Adrenal gland (tissue), 12 donors: ENCODE measurements around the gene RASGRF2. TPM values are rescaled to one million over a fixed set of nuclear protein-coding genes. Genes with fewer than 3 reads are reported as not detected.

Experiments used
- DNase-seq, 7 donors: peaks; one replicate each; pipeline ENCODE4 v3.0.0-alpha.2; 2019 to 2020
- H3K27ac ChIP-seq, 5 donors: fragments of 200-600 bp; sonication (generic) in 4 of 5; 1 replicate in 3 of 5; 2 replicates in 2 of 5; pipeline versions ENCODE4 v1.5.1 to v1.8.0; 2016 to 2020; ENCODE audit warnings: mild to moderate bottlenecking in 1 of 5
- H3K27me3 ChIP-seq: fragments of 200-600 bp; 2 replicates; pipeline ENCODE4 v1.8.0; 2021
- H3K36me3 ChIP-seq, 2 donors: fragments of 200-600 bp; replicated peaks in 1 of 2; 1 replicate in 1 of 2; 2 replicates in 1 of 2; pipeline versions ENCODE4 v1.5.1 to v1.8.0; 2018 to 2022
- H3K4me1 ChIP-seq, 2 donors: fragments of 200-600 bp; replicated peaks in 1 of 2; 1 replicate in 1 of 2; 2 replicates in 1 of 2; pipeline versions ENCODE4 v1.5.1 to v1.8.0; 2018 to 2021
- H3K4me3 ChIP-seq, 4 donors: fragments of 200-600 bp; sonication (generic) in 3 of 4; one replicate each; pipeline ENCODE4 v1.5.1; 2016 to 2018
- H3K9me3 ChIP-seq, 3 donors: fragments of 200-600 bp; sonication (generic) in 1 of 3; replicated peaks in 1 of 3; 1 replicate in 2 of 3; 2 replicates in 1 of 3; pipeline versions ENCODE4 v1.5.1 to v1.8.0; 2016 to 2021
- POLR2A ChIP-seq, 2 donors: fragments of 450-650 bp; IDR thresholded peaks; one replicate each; pipeline ENCODE4 v1.6.1; 2017; ENCODE audit warnings: antibody characterized with exemption in 2 of 2, mild to moderate bottlenecking in 2 of 2, moderate library complexity in 1 of 2
- WGBS, 4 donors: extraction: QIAGEN DNeasy Blood & Tissue Kit in 2 of 4; methylation state at CpG; one replicate each; pipeline versions ENCODE4 v1.1.5 to v1.1.7; 2013 to 2017; 5-methylcytosine and 5-hydroxymethylcytosine counted together
- intact Hi-C, 2 donors: fragments of 100-400 bp; cut with DNase I; formaldehyde crosslinking; loops; one replicate each; pipeline versions ENCODE4 v1.14.1 to v1.15.0; 2022 to 2023
- polyA plus RNA-seq, 3 donors: library from polyadenylated mRNA; stranded (reverse); fragments of 200-250 nt in 2 of 3; fragments of 350-450 nt in 1 of 3; fragmentation: Illumina TruSeq in 1 of 3; extraction: RNeasy Lipid Tissue Mini Kit (QIAGEN cat#74804) in 1 of 3; gene quantifications; one replicate each; pipeline ENCODE4 v1.2.3, GENCODE V29; 2013 to 2014
- total RNA-seq, 9 donors: library from RNA; depleted of rRNA in 4 of 9; stranded (reverse); fragments of >200 nt in 4 of 9; fragments of 120-200 nt in 1 of 9; fragmentation: NEBNext Ultra II Directional in 1 of 9; extraction: Animal tissue kit (Norgen Biotek cat#: 25700) in 1 of 9; gene quantifications; one replicate each; pipeline versions ENCODE4 v1.1.0 to v1.2.4, GENCODE V29; 2013 to 2023
- TF ChIP-seq, protein P1 (sequence below), 6 experiments: fragments of 450-650 bp in 4 of 6; fragments of 200-600 bp in 2 of 6; sonication (generic) in 1 of 6; IDR thresholded peaks; 1 replicate in 5 of 6; 2 replicates in 1 of 6; pipeline versions ENCODE4 v1.5.1 to v1.8.0; 2016 to 2021; ENCODE audit warnings: antibody characterized with exemption in 6 of 6, mild to moderate bottlenecking in 2 of 6, moderate library complexity in 1 of 6
- donor health status: healthy with polysubstance abuse.
- donor health status: Bipolar disorder and iron deficiency.
- donor health status: DM: yes; HTN: yes; CAD: no.
- donor health status: DM: no; HTN: no; CAD: no.
- donor health status: DM: no; HTN: no; CAD: no.
- donor health status: DM: yes; HTN: yes; CAD: no.

The RASGRF2 gene
- total and polyA plus RNA-seq, 12 donors: 0.33 to 5.7 (median 2.4) TPM

DNA sequence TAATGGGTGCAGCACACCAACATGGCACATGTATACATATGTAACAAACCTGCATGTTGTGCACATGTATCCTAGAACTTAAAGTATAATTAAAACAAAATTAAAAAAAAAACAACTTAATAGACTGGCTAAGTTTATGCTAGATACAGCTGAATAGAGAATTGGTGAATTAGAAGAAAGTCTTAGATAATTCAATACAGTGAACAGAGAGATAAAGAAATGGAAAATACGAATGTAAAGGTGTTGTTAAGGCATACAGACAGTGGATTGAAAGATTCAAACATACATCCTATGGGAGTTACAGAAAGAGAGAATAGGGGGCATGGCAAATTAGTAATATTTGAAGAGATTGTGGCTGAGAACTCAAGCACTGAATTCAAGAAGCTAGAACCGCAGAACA is 75.4 kb downstream of the RASGRF2 start:
- Histone ChIP-seq H3K36me3 (no peaks in the 10 kb centered on the region), H3K27ac (no peak overlapping the region), H3K9me3 (no peaks in the 10 kb centered on the region)

DNA sequence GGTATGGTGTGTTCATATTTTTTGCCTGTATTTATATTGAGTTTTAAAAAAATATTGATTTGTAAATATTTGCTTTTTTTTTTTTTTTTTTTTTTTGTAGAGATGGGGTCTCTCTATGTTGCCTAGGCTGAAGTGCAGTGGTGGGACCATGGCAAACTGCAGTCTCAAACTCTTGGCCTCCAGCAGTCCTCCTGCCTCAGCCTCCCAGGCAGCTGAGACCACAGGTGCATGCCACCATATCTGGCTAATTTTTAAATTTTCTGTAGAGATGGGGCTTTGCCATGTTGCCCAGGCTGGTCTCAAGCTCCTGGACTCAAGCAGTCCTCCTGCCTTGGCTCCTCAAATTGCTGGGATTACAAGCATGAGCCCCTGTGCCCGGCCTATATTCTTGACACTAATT is 78.3 kb downstream of the RASGRF2 start:
- Histone ChIP-seq H3K4me1 (no peaks in the 10 kb centered on the region), H3K27me3 (no peaks in the 10 kb centered on the region), H3K36me3 (no peaks in the 10 kb centered on the region), H3K9me3 (no peaks in the 10 kb centered on the region), H3K4me3 (no peak overlapping the region), H3K27ac (no peak overlapping the region)
- WGBS, 4 donors: 85 to 100% (median 88%) methylated on average over 1 of the region's 1 CpG
- DNase-seq: no peak
- no peak for TF ChIP-seq POLR2A (IDR thresholded peaks at IDR 0.05)
- TF ChIP-seq, protein P1, sequence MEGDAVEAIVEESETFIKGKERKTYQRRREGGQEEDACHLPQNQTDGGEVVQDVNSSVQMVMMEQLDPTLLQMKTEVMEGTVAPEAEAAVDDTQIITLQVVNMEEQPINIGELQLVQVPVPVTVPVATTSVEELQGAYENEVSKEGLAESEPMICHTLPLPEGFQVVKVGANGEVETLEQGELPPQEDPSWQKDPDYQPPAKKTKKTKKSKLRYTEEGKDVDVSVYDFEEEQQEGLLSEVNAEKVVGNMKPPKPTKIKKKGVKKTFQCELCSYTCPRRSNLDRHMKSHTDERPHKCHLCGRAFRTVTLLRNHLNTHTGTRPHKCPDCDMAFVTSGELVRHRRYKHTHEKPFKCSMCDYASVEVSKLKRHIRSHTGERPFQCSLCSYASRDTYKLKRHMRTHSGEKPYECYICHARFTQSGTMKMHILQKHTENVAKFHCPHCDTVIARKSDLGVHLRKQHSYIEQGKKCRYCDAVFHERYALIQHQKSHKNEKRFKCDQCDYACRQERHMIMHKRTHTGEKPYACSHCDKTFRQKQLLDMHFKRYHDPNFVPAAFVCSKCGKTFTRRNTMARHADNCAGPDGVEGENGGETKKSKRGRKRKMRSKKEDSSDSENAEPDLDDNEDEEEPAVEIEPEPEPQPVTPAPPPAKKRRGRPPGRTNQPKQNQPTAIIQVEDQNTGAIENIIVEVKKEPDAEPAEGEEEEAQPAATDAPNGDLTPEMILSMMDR (IDR thresholded peaks at IDR 0.05): no peak
- intact Hi-C loops: no loop called here

More for the DNA sequence above, 75.4 kb downstream of the RASGRF2 start:
- Histone ChIP-seq H3K4me3 (no peak overlapping the region), H3K27me3 (no peaks in the 10 kb centered on the region), H3K4me1 (no peaks in the 10 kb centered on the region)
- WGBS, 4 donors: 85 to 93% (median 90%) methylated on average over 2 of the region's 2 CpGs
- DNase-seq: no peak
- intact Hi-C loops: no loop called here
- TF ChIP-seq POLR2A (IDR thresholded peaks at IDR 0.05): no peak
- TF ChIP-seq, protein P1 (IDR thresholded peaks at IDR 0.05): no peak

GRCh38 chr5:81044868-81045267 is 84.7 kb downstream of the RASGRF2 start:
- 75 to 85% (median 79%) methylated on average over 4 of the region's 4 CpGs for WGBS, 4 donors
- intact Hi-C loops: no loop called here
- no peaks in the 10 kb centered on the region for H3K4me1 ChIP-seq
- no peaks in the 10 kb centered on the region for H3K9me3 ChIP-seq
- H3K4me3 ChIP-seq: no peak overlapping the region
- no peaks in the 10 kb centered on the region for H3K27me3 ChIP-seq
- TF ChIP-seq, protein P1 (IDR thresholded peaks at IDR 0.05): no peak
- TF ChIP-seq POLR2A (IDR thresholded peaks at IDR 0.05): no peak
- H3K27ac ChIP-seq: no peak overlapping the region
- no peaks in the 10 kb centered on the region for H3K36me3 ChIP-seq
- no peak for DNase-seq

DNA sequence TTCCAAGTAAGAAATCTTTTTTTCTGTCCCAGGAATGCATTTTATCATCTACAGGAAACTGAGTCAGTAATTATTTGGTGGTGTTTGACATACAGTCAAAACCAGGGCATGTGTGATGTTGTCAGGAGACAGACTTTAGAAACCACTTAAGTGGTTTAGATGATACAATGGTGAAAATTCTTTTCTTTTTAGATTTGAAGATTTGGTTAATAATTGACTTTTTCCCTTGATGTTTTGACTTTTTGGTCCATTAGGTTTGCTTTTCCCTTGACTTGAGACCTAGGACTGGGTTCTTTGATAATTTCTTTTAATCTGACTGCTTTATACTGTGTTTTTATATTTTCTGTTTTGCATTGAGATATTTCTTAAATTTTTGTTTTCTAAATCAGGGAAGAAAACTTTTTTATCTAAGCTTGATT is 85.2 kb downstream of the RASGRF2 start:
- Histone ChIP-seq H3K9me3 (no peaks in the 10 kb centered on the region), H3K27ac (no peak overlapping the region), H3K36me3 (no peaks in the 10 kb centered on the region), H3K27me3 (no peaks in the 10 kb centered on the region), H3K4me3 (no peak overlapping the region), H3K4me1 (no peaks in the 10 kb centered on the region)
- TF ChIP-seq, protein P1 (IDR thresholded peaks at IDR 0.05): no peak
- TF ChIP-seq POLR2A (IDR thresholded peaks at IDR 0.05): no peak
- intact Hi-C loops: no loop called here
- no peak for DNase-seq
